GM19463 (cell line): ENCODE measurements around the gene SPDYE1.
"Not testable (repeated sequence)": the region's sequence is repeated elsewhere in the genome, so short reads cannot be mapped to it uniquely, and the experiment has no call there.

Experiments used
- ATAC-seq: cut with Tn5 transposase; IDR thresholded peaks from one replicate; pipeline ENCODE4 v1.9.1; 2021; ENCODE audit warnings: mild to moderate bottlenecking, moderate library complexity; ENCODE audit not compliant: unreplicated experiment

Gene SPDYE1

DNA sequence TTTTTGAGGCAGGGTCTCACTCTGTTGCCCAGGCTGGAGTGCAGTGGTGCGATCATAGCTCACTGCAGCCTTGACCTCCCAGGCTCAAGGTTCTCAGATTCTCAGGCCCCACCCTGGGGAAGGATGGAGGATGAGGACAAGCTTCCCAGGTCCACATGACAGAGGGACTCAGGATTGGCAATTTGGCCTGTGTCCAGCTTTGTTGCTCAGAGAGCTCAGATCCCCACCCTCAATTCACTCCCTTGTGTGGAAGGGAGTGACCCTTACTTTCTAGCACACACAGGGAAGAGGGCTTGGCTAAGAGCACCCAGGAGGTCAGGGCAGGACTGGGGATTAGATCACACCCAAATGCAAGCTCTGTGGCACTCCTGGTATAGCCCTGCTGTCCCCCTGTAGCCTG is 6.9 kb upstream of the SPDYE1 start:
- ATAC-seq, result not testable (repeated sequence)

GRCh38 chr7:43992896-43993295 is 4.8 kb upstream of the SPDYE1 start:
- ATAC-seq, result peak; percentile 100

- ATAC-seq, result not testable (repeated sequence)
Observed at GRCh38 chr7:43994681-43995080, 3.0 kb upstream of the SPDYE1 start.

DNA sequence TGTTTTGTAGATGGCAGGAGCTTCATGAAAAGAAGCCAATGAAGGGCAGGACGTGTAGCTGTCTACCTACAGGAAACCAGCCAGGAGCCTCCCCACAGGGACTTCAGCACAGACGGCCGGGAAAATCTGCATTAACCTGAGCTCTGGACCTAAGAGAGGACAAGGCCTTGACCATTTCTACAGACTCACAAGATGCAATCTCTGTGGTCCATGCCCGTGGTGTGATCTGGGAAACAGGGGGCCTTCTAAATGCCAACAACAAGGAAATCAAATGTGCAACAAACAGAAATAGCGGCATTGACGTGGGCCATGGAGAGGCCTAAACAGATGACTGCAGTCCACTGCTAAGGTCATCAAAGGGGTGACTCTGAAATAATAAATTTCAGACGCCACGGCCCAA is 14.4 kb downstream of the SPDYE1 start:
- not testable (repeated sequence) for ATAC-seq

- ATAC-seq, result not testable (repeated sequence)
Observed at GRCh38 chr7:44015090-44015489, 17.4 kb downstream of the SPDYE1 start.

DNA sequence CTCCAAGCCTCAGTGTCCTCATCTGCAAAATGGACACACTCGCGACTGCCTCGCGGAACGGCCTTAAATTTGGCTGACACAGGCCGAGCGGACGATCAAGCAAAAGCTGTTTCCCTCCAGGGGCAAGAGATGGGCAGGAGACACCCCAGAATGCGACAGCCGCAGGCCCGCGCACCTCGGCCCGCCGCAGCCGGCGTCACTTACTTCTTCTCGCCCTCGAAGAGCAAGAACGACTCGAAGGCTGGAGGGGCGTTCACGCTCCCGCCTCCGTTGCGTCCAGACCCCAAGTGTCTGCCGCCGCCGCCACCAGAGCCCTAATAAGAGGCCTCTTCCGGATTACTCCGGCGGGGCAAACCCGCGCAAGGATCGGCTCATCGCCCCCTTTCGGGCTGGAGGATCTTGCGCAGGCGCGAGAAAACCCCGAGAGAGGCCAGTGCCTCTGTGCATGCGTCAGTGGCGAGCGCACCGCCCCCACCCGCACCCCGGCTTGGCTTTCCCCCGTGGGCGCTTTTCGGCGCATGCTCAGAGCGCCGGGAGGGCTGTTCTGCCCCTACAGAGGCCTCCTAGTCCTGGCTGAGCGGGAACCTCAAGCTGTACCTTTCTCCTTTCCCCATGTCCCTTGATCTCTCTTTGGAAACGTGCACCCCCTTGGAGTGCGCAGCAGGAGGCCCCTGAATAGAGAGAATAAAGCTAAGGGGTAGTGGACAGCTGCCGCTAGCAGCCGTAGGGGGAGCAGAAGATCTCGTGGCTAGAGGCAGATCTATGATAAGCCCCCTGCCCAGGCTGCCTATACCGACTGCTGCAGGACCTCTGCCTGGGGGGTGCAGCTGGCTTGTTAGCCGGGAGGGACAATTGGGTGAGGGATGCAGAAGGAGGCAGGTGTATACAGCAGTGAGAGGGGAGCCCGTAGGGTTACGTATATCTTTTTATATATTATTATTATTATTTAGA is 21.4 kb downstream of the SPDYE1 start:
- ATAC-seq, result peak; percentile 91

DNA sequence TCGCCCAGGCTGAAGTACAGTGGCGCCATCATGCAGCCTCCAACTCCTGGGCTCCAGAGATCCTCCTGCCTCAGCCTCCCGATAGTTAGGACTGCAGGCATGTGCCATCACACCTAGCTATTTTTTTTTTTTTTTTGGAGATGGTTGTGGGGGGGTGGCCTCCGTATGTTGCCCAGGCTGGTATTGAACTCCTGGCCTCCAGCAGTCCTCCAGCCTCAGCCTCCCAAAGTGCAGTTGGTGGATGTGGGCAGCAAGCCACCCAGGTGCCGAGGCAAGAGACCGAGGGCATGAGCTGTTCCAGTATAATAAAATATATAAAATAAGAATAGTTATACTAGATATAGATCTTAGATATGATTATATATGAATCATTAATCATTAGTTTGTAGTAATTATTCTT is 22.1 kb downstream of the SPDYE1 start:
- not testable (repeated sequence) for ATAC-seq

DNA sequence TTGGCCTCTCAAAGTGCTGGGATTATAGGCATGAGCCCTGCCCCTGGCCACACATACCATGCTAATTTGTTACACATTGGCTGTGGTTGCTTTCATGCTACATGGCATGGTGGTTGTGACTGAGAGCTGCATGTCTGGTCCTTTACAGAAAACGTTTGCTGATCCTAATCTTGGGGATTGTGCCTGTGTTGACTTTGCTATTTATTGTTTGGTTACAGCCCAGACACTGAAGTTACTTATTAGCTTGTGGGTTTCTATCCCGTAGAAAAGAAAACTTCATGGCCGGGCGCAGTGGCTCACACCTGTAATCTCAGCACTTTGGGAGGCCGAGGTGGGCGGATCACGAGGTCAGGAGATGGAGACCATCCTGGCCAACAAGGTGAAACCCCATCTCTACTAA is 24.4 kb downstream of the SPDYE1 start:
- not testable (repeated sequence) for ATAC-seq

GRCh38 chr7:44022796-44023467 is 25.2 kb downstream of the SPDYE1 start:
- not testable (repeated sequence) for ATAC-seq

DNA sequence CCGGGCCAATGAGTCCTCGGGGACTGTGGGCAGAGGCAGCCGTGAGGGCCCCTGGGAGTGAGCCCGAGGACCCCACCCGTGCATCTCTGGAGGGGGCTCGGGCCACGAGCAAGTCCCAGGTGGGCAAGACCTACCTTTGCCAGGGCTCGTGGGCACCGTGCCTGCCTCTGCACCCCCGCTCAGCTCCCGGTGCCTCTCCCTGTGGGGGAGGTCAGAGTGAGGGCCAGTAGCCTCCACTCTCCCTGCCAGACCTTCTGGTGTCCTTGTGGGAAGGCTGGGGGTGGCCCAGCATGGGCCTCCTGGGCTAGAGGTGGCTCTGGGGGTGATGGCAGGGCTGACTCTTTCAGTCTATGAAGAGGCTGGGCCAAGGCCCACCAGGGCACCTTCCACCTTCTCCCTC is 31.7 kb downstream of the SPDYE1 start:
- ATAC-seq, result not testable (repeated sequence)

GRCh38 chr7:44030029-44030428 is 32.3 kb downstream of the SPDYE1 start:
- ATAC-seq, result not testable (repeated sequence)

GRCh38 chr7:44031319-44031718 is 33.6 kb downstream of the SPDYE1 start:
- not testable (repeated sequence) for ATAC-seq

- ATAC-seq, result not testable (repeated sequence)
Observed at GRCh38 chr7:44032031-44032430, 34.3 kb downstream of the SPDYE1 start.

- not testable (repeated sequence) for ATAC-seq
Observed at GRCh38 chr7:44033971-44034844, 36.5 kb downstream of the SPDYE1 start.

DNA sequence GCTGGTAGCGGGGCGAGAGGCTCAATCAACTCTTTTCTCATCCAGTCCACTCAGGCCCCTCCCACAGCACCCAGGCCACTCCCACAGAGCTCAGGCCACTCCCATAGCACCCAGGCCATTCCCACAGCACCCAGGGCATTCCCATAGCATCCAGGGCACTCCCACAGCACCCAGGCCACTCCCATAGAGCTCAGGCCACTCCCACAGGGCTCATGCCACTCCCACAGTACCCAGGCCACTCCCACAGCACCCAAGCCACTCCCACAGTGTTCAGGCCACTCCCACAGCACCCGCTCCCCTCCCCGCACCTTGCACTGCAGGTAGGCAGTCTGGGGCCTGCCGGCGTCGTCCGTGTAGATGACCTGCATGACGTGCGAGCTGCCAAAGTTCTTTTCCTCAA is 38.7 kb downstream of the SPDYE1 start:
- ATAC-seq, result not testable (repeated sequence)

- not testable (repeated sequence) for ATAC-seq
Observed at GRCh38 chr7:44037951-44038350, 40.3 kb downstream of the SPDYE1 start.

DNA sequence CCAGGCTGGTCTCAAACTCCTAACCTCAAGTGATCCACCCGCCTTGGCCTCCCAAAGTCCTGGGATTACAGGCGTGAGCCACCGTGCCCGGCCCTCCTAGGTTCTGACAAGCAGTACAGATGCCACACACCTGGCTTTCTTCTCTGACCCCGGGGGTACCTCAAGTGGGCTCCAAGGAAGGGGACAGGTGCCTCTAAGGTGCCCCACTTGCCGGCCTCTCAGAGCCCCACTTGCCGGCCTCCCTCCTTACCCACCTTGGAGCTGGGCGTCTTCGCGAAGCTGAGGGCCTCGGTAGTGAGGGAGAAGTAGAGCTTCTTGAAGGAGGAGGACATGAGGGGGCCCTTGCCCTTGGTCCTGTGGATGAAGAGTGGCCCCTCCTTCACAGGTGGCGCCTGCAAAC is 40.9 kb downstream of the SPDYE1 start:
- not testable (repeated sequence) for ATAC-seq

GRCh38 chr7:44038961-44039558 is 41.4 kb downstream of the SPDYE1 start:
- peak; percentile 68 for ATAC-seq

- not testable (repeated sequence) for ATAC-seq
Observed at GRCh38 chr7:44039800-44040492, 42.2 kb downstream of the SPDYE1 start.

DNA sequence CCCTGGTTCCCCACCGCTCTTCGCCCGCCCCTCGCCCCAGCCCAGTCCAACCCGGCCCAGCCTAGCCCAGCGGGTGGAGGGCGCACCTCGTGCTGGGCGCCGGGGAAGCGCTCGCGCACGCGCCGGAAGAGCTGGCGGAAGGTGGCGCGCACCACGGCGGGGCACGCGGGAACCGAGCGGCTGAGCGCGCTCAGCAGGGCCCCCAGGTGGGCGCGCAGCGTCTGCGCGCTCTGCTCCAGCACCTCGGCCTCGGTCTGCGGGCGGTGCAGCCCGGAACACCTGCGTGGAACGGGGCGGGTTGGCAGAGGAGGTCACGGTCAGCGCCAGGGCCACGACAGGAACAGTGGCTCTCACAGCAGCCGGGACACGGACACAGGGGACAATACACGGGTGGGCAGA is 42.8 kb downstream of the SPDYE1 start:
- ATAC-seq, result peak; percentile 38
